SK-N-SH (cell line): Measurements from ENCODE around the gene HEG1. TPM values are rescaled to one million over a fixed set of nuclear protein-coding genes. Genes with fewer than 3 reads are reported as not detected.

Experiments
- CTCF ChIA-PET: fragments of 300-600, 350-600 bp; formaldehyde crosslinking; extraction: SDS; loops from one replicate; lab custom pipeline; 2021; lab: Yijun Ruan, JAX
- POLR2A ChIA-PET: fragments of 350-600 bp; sonication (Branson Sonifier 250); formaldehyde crosslinking; extraction: SDS; loops from one replicate; lab custom pipeline; 2020; ENCODE audit warnings: antibody characterized with exemption, inconsistent platforms; lab: Yijun Ruan, JAX
- DNase-seq: peaks from one replicate; pipeline ENCODE4 v3.0.0; 2012
- H2AFZ ChIP-seq: fragments of 200-600 bp; sonication (generic); 2 replicates; pipeline ENCODE4 v1.8.1; 2016; ENCODE audit warnings: antibody characterized with exemption, mild to moderate bottlenecking, low read depth
- H3F3A ChIP-seq: fragments of 200-600 bp; sonication (generic); replicated peaks from 2 replicates; pipeline ENCODE3; 2016; ENCODE audit warnings: antibody characterized with exemption, mild to moderate bottlenecking; ENCODE audit not compliant: insufficient read depth
- H3K27ac ChIP-seq, 2 experiments: fragments of 200-500 bp in 1 of 2; fragments of 200-600 bp in 1 of 2; sonication (Bioruptor generic) in 1 of 2; sonication (generic), shearing (Covaris generic) in 1 of 2; 2 replicates each; pipeline versions ENCODE4 v1.5.1 to v1.6.1; 2014 to 2016; ENCODE audit warnings: low read depth in 2 of 2, inconsistent platforms in 1 of 2, low read length in 1 of 2, mild to moderate bottlenecking in 1 of 2, mixed read lengths in 1 of 2
- H3K27me3 ChIP-seq: fragments of 200-600 bp; sonication (generic), shearing (Covaris generic); 2 replicates; pipeline ENCODE4 v1.6.1; 2016; ENCODE audit warnings: mixed run types; ENCODE audit not compliant: insufficient read depth
- H3K36me3 ChIP-seq, 2 experiments: fragments of 200-500 bp in 1 of 2; fragments of 200-600 bp in 1 of 2; sonication (Bioruptor generic) in 1 of 2; sonication (generic) in 1 of 2; replicated peaks in 1 of 2; 2 replicates each; pipeline versions ENCODE3 to v1.5.1; 2014 to 2016; ENCODE audit warnings: low read length in 1 of 2, mild to moderate bottlenecking in 1 of 2; ENCODE audit not compliant: insufficient read depth in 2 of 2, control insufficient read depth in 1 of 2
- H3K4me1 ChIP-seq, 2 experiments: fragments of 200-500 bp in 1 of 2; fragments of 200-600 bp in 1 of 2; sonication (Bioruptor generic) in 1 of 2; sonication (generic), shearing (Covaris generic) in 1 of 2; 2 replicates each; pipeline versions ENCODE4 v1.5.1 to v1.6.1; 2014 to 2016; ENCODE audit warnings: low read depth in 1 of 2, low read length in 1 of 2, mixed run types in 1 of 2; ENCODE audit not compliant: insufficient read depth in 2 of 2, control insufficient read depth in 1 of 2
- H3K4me2 ChIP-seq: fragments of 200-600 bp; sonication (generic), shearing (Covaris generic); 2 replicates; pipeline ENCODE4 v1.6.1; 2017; ENCODE audit warnings: mixed run types
- H3K4me3 ChIP-seq, 2 experiments: fragments of 200-500 bp in 1 of 2; fragments of 200-600 bp in 1 of 2; sonication (Bioruptor generic) in 1 of 2; sonication (generic), shearing (Covaris generic) in 1 of 2; 2 replicates each; pipeline versions ENCODE4 v1.5.1 to v1.8.1; 2014 to 2016; ENCODE audit warnings: low read depth in 2 of 2, inconsistent platforms in 1 of 2, low read length in 1 of 2, mild to moderate bottlenecking in 1 of 2, mixed read lengths in 1 of 2, moderate library complexity in 1 of 2
- H3K79me2 ChIP-seq: fragments of 200-600 bp; sonication (generic); 2 replicates; pipeline ENCODE4 v1.8.1; 2017; ENCODE audit warnings: mild to moderate bottlenecking; ENCODE audit not compliant: insufficient read depth
- H3K9ac ChIP-seq: fragments of 200-600 bp; sonication (generic); 2 replicates; pipeline ENCODE4 v1.6.1; 2017; ENCODE audit warnings: mixed run types
- H3K9me2 ChIP-seq: fragments of 200-600 bp; sonication (generic); 2 replicates; pipeline ENCODE4 v1.6.1; 2017; ENCODE audit warnings: mixed run types
- H3K9me3 ChIP-seq: fragments of 200-600 bp; sonication (generic); 2 replicates; pipeline ENCODE4 v1.6.1; 2017; ENCODE audit warnings: mixed run types, mild to moderate bottlenecking, moderate library complexity
- H4K20me1 ChIP-seq: fragments of 200-600 bp; sonication (generic); 2 replicates; pipeline ENCODE4 v1.6.1; 2017; ENCODE audit warnings: mild to moderate bottlenecking, mixed run types; ENCODE audit not compliant: insufficient read depth
- CTCF ChIP-seq: fragments of 200-600 bp; sonication (generic); IDR thresholded peaks from 2 replicates; pipeline ENCODE4 v1.6.1; 2017; ENCODE audit warnings: antibody characterized with exemption, mild to moderate bottlenecking, moderate library complexity
- EP300 ChIP-seq, 2 experiments: IDR thresholded peaks; 2 replicates each; pipeline versions ENCODE4 v1.4.0 to v1.6.1; 2012; ENCODE audit warnings: borderline replicate concordance in 1 of 2, low read depth in 1 of 2, low read length in 1 of 2
- EZH2phosphoT487 ChIP-seq: fragments of 200-600 bp; sonication (generic); IDR thresholded peaks from 2 replicates; pipeline ENCODE4 v1.6.1; 2017; ENCODE audit warnings: low read depth, mixed run types, mild to moderate bottlenecking, antibody characterized with exemption, moderate library complexity, borderline replicate concordance
- FOSL2 ChIP-seq: IDR thresholded peaks from 2 replicates; pipeline ENCODE4 v1.4.0; 2012; ENCODE audit warnings: low read depth, mild to moderate bottlenecking, moderate library complexity, borderline replicate concordance
- NFIC ChIP-seq: IDR thresholded peaks from 2 replicates; pipeline ENCODE4 v1.4.0; 2012; ENCODE audit warnings: borderline replicate concordance
- PBX3 ChIP-seq: IDR thresholded peaks from 2 replicates; pipeline ENCODE4; 2012
- RAD21 ChIP-seq: IDR thresholded peaks from 2 replicates; pipeline ENCODE4 v1.6.1; 2012; ENCODE audit warnings: mild to moderate bottlenecking, low read length
- RCOR1 ChIP-seq: fragments of 150-350 bp; IDR thresholded peaks from 2 replicates; pipeline ENCODE4 v1.6.1; 2017; ENCODE audit warnings: antibody characterized with exemption, low read length
- REST ChIP-seq: IDR thresholded peaks from 2 replicates; pipeline ENCODE4 v1.6.1; 2012; ENCODE audit warnings: mild to moderate bottlenecking, low read depth, low read length, moderate library complexity
- SIN3A ChIP-seq: IDR thresholded peaks from 2 replicates; pipeline ENCODE4 v1.6.1; 2012; ENCODE audit warnings: low read depth, mild to moderate bottlenecking, low read length, moderate library complexity, borderline replicate concordance
- SMC3 ChIP-seq: IDR thresholded peaks from 2 replicates; pipeline ENCODE4 v1.6.1; 2012; ENCODE audit warnings: low read depth, low read length, improper control_type of control experiment
- WGBS: methylation state at CpG from one replicate; pipeline ENCODE4 v1.1.6; 2017; ENCODE audit warnings: low lambda C conversion rate; 5-methylcytosine and 5-hydroxymethylcytosine counted together
- polyA plus RNA-seq, 3 experiments: library from polyadenylated mRNA; depleted of rRNA; stranded (reverse); fragments of >200 nt; gene quantifications; 2 replicates each; pipeline ENCODE4 v1.2.3, GENCODE V29; 2012
- TF ChIP-seq, protein P1 (sequence below): fragments of 150-350 bp; IDR thresholded peaks from 2 replicates; pipeline ENCODE4 v1.6.1; 2017; ENCODE audit warnings: antibody characterized with exemption, low read length, low read depth, borderline replicate concordance

HEG1 gene
- polyA plus RNA-seq, 1 of the 3 experiments (the other 2 are of a cell fraction): 27.7 TPM

DNA sequence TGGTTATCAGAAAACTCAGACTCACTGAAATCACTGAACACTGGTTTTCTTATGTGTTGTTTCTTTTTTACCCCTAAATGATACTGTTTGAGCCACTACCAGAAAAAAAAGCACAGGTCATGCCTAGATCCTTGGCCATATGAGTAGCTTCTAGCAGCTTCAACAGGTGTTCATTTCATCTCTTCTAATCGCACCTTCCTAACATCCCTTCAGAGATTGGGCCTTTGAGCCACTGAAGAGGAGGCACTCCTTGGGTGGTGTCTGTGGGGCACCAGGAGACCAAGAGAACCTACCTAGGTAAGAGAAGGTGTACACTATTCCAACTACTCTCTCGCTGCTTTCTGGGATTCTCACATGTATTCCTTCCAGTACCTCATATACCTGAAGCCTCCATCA is 2.5 kb downstream of the HEG1 start:
- H2AFZ ChIP-seq: no peak overlapping the region
- peak overlapping the region; percentile 84 for H3K4me2 ChIP-seq
- peak overlapping the region; percentile 77 to 99 for H3K27ac ChIP-seq
- H3K4me1 ChIP-seq: peaks cover 30 to 49% of the 10 kb centered on the region in 2 experiments
- no peaks in the 10 kb centered on the region for H3K9me2 ChIP-seq
- peak overlapping the region; percentile 76 for H3K9ac ChIP-seq
- H3F3A ChIP-seq: peaks cover 38% of the 10 kb centered on the region
- no peaks in the 10 kb centered on the region for H3K27me3 ChIP-seq
- CTCF ChIA-PET: interaction anchor here (0.6 to 0.9 kb wide), 2 partner anchors 41 to 990 kb away, joined by 3 read pairs; no protein-coding TSS in a partner anchor
- TF ChIP-seq SIN3A (no peak), PBX3 (no peak), REST (no peak)
- H3K36me3 ChIP-seq: peaks cover 0 to 5% of the 10 kb centered on the region in 2 experiments
- POLR2A ChIA-PET: no interaction called here
- peak overlapping the region; percentile 83 to 88; a peak in 2 of 4 replicates for H3K4me3 ChIP-seq
- no peaks in the 10 kb centered on the region for H3K9me3 ChIP-seq
- H4K20me1 ChIP-seq: peaks cover 35% of the 10 kb centered on the region
- WGBS: 94% methylated on average over 2 of the region's 2 CpGs
- H3K79me2 ChIP-seq: peaks cover 65% of the 10 kb centered on the region
- DNase-seq: no peak

GRCh38 chr3:125052624-125053303 is 3.0 kb downstream of the HEG1 start:
- peak overlapping the region; percentile 84 for H3K4me2 ChIP-seq
- no peaks in the 10 kb centered on the region for H3K27me3 ChIP-seq
- peaks cover 38% of the 10 kb centered on the region for H3F3A ChIP-seq
- peaks cover 0 to 6% of the 10 kb centered on the region in 2 experiments for H3K36me3 ChIP-seq
- H4K20me1 ChIP-seq: peaks cover 40% of the 10 kb centered on the region
- H3K4me1 ChIP-seq: peaks cover 30 to 52% of the 10 kb centered on the region in 2 experiments
- H3K79me2 ChIP-seq: peaks cover 71% of the 10 kb centered on the region
- no peaks in the 10 kb centered on the region for H3K9me3 ChIP-seq
- POLR2A ChIA-PET: no interaction called here
- CTCF ChIA-PET: interaction anchor here (0.6 to 0.9 kb wide), 4 partner anchors 20 to 989 kb away, joined by 3 read pairs; no protein-coding TSS in a partner anchor
- peak overlapping the region; percentile 28 to 83; a peak in 3 of 4 replicates for H3K4me3 ChIP-seq
- peak overlapping the region; percentile 77 to 99 for H3K27ac ChIP-seq
- DNase-seq: no peak
- H3K9me2 ChIP-seq: no peaks in the 10 kb centered on the region
- WGBS: 47% methylated on average over 8 of the region's 8 CpGs
- peak overlapping the region; percentile 76 for H3K9ac ChIP-seq
- no peak overlapping the region for H2AFZ ChIP-seq
- TF ChIP-seq FOSL2: no peak
- TF ChIP-seq RCOR1: no peak
- TF ChIP-seq NFIC: peak; percentile 43; the same call in 1 of the 2 replicates
- no peak for TF ChIP-seq RAD21
- TF ChIP-seq EP300 (IDR thresholded peaks at IDR 0.05; ENCODE audit: borderline replicate concordance in 1 of 2, low read depth in 1 of 2, low read length in 1 of 2): no peak
- no peak for TF ChIP-seq REST
- no peak for TF ChIP-seq CTCF
- no peak for TF ChIP-seq SIN3A
- TF ChIP-seq, protein P1, sequence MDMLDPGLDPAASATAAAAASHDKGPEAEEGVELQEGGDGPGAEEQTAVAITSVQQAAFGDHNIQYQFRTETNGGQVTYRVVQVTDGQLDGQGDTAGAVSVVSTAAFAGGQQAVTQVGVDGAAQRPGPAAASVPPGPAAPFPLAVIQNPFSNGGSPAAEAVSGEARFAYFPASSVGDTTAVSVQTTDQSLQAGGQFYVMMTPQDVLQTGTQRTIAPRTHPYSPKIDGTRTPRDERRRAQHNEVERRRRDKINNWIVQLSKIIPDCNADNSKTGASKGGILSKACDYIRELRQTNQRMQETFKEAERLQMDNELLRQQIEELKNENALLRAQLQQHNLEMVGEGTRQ: no peak
- no peak for TF ChIP-seq SMC3
- TF ChIP-seq EZH2phosphoT487: no peak
